CD4-positive, alpha-beta T cell (primary cell): ENCODE data around the gene SIX2. TPM values are rescaled to one million over a fixed set of nuclear protein-coding genes. Genes with fewer than 3 reads are reported as not detected.

Experiments used
- ATAC-seq: fragments of 200-7000 bp; cut with Tn5 transposase; one replicate; pipeline ENCODE4 v1.10.0; 2022; ENCODE audit warnings: mild to moderate bottlenecking; ENCODE audit not compliant: poor library complexity
- CTCF ChIA-PET: fragments of 350-600 bp; sonication (Branson Sonifier 250); formaldehyde crosslinking; loops from one replicate; lab custom pipeline; 2021; ENCODE audit warnings: antibody characterized with exemption, inconsistent platforms; lab: Charles Lee
- POLR2A ChIA-PET: fragments of 350-600 bp; sonication (Branson Sonifier 250); formaldehyde crosslinking; loops from one replicate; lab custom pipeline; 2021; ENCODE audit warnings: antibody characterized with exemption, inconsistent platforms; lab: Charles Lee
- DNase-seq, 14 experiments: peaks; one replicate each; pipeline ENCODE4 v3.0.0-alpha.2; 2013 to 2020; ENCODE audit warnings: mixed read lengths in 2 of 14
- H3K27ac ChIP-seq, 2 donors: one replicate each; pipeline versions ENCODE4 v1.5.1 to v1.7.0; 2013; ENCODE audit warnings: low read length in 2 of 2, low read depth in 1 of 2, mild to moderate bottlenecking in 1 of 2
- H3K27me3 ChIP-seq, 2 experiments: 1 replicate in 1 of 2; 2 replicates in 1 of 2; pipeline versions ENCODE4 v1.6.1 to v1.7.0; 2013; ENCODE audit warnings: low read length in 2 of 2, control low read depth in 1 of 2, mild to moderate bottlenecking in 1 of 2, moderate library complexity in 1 of 2; ENCODE audit not compliant: insufficient read depth in 2 of 2, control insufficient read depth in 1 of 2
- H3K36me3 ChIP-seq: one replicate; pipeline ENCODE4 v1.6.1; 2013; ENCODE audit warnings: low read length, control low read depth; ENCODE audit not compliant: insufficient read depth
- H3K4me1 ChIP-seq: one replicate; pipeline ENCODE4 v1.6.1; 2013; ENCODE audit warnings: low read length, control low read depth; ENCODE audit not compliant: insufficient read depth
- H3K4me3 ChIP-seq: one replicate; pipeline ENCODE4 v1.5.1; 2013; ENCODE audit warnings: mild to moderate bottlenecking, low read length, moderate library complexity
- H3K9me3 ChIP-seq, 2 experiments: 1 replicate in 1 of 2; 2 replicates in 1 of 2; pipeline versions ENCODE4 v1.6.1 to v1.7.0; 2013; ENCODE audit warnings: low read length in 2 of 2, mild to moderate bottlenecking in 2 of 2, control low read depth in 1 of 2, moderate library complexity in 1 of 2; ENCODE audit not compliant: control insufficient read depth in 1 of 2, insufficient read depth in 1 of 2
- H3K27ac Mint-ChIP-seq: one replicate; pipeline ENCODE4 v1.8.0; 2020; ENCODE audit warnings: mixed read lengths
- H3K27me3 Mint-ChIP-seq: one replicate; pipeline ENCODE4 v1.8.0; 2021; ENCODE audit warnings: mixed read lengths
- H3K36me3 Mint-ChIP-seq: one replicate; pipeline ENCODE4 v1.8.0; 2021; ENCODE audit warnings: low read depth, mixed read lengths
- H3K4me1 Mint-ChIP-seq: one replicate; pipeline ENCODE4 v1.8.0; 2021; ENCODE audit warnings: low read depth, mixed read lengths
- H3K4me3 Mint-ChIP-seq: one replicate; pipeline ENCODE4 v1.8.0; 2020; ENCODE audit warnings: mild to moderate bottlenecking, mixed read lengths
- H3K9me3 Mint-ChIP-seq: one replicate; pipeline ENCODE4 v1.8.0; 2020; ENCODE audit warnings: mixed read lengths
- intact Hi-C, 2 experiments: fragments of 100-400 bp; cut with DNase I in 1 of 2; cut with micrococcal nuclease in 1 of 2; formaldehyde crosslinking; loops; one replicate each; pipeline versions ENCODE4 v1.15.1 to v1.9.0; 2023 to 2025; cut with DNase I, micrococcal nuclease
- total RNA-seq, 174 experiments: library from RNA in 2 of 174; stranded (reverse) in 2 of 174; gene quantifications; one replicate each; pipeline ENCODE4 v1.2.3 and lab custom pipeline; 2021 to 2026
- TF ChIP-seq, protein P1 (sequence below): fragments of 200-600 bp; IDR thresholded peaks from one replicate; pipeline ENCODE4 v1.8.0; 2022; ENCODE audit warnings: antibody characterized with exemption, mild to moderate bottlenecking

The SIX2 gene
- total RNA-seq, 2 experiments from 2014 or later: not detected

DNA sequence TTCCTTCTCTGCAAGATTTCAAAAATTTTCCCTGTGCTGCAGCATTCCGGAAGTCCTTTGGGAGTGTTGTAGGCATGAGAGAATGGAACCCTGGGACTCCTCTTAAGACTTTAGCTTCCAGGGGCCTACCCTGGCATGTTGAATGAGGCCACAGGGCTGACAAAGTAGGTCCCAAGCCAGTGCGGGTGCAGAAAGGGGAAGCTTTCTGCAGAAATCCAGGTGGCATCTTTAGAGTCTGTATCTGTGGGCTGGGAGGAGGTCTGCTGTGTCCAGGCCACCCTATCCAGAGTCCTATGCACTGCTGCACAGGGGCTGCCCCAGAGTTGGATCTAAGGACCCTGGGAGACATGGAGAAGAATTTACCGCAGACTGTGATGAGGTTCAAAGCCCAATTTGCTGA is 1.9 kb upstream of the SIX2 start:
- intact Hi-C loops: no loop called here

DNA sequence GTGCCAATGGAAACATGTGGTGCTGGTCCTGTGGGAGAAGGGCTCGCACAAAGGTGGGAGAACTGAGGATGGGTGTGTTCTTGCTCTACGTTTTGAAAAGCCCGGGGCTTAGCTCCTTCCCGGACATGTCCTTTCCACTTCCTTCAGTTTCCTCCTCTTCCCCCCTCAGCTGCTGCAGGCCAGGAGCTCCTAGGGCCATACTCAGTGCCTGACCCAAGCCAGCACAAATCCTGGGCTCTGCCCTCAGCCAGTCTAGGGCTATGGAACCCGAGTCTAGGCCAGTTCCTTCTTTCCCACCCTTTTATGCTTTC is 1.4 kb upstream of the SIX2 start:
- peaks cover 73 to 96% of the 10 kb centered on the region in 2 experiments for H3K27me3 ChIP-seq
- CTCF ChIA-PET: no interaction called here
- H3K4me1 ChIP-seq: peaks cover 35% of the 10 kb centered on the region

More for the DNA sequence above, 1.9 kb upstream of the SIX2 start:
- ATAC-seq (no peak), DNase-seq (no peak)
- peaks cover 33% of the 10 kb centered on the region for H3K4me1 Mint-ChIP-seq
- H3K27ac Mint-ChIP-seq: no peak overlapping the region
- Histone ChIP-seq H3K4me1 (peaks cover 31% of the 10 kb centered on the region), H3K27me3 (peaks cover 72 to 92% of the 10 kb centered on the region in 2 experiments), H3K9me3 (peaks cover 0 to 31% of the 10 kb centered on the region in 2 experiments), H3K27ac (no peak overlapping the region), H3K36me3 (no peaks in the 10 kb centered on the region), H3K4me3 (no peak overlapping the region)
- CTCF ChIA-PET: no interaction called here
- no peaks in the 10 kb centered on the region for H3K9me3 Mint-ChIP-seq
- H3K36me3 Mint-ChIP-seq: no peaks in the 10 kb centered on the region
- H3K4me3 Mint-ChIP-seq: no peak overlapping the region
- TF ChIP-seq, protein P1, sequence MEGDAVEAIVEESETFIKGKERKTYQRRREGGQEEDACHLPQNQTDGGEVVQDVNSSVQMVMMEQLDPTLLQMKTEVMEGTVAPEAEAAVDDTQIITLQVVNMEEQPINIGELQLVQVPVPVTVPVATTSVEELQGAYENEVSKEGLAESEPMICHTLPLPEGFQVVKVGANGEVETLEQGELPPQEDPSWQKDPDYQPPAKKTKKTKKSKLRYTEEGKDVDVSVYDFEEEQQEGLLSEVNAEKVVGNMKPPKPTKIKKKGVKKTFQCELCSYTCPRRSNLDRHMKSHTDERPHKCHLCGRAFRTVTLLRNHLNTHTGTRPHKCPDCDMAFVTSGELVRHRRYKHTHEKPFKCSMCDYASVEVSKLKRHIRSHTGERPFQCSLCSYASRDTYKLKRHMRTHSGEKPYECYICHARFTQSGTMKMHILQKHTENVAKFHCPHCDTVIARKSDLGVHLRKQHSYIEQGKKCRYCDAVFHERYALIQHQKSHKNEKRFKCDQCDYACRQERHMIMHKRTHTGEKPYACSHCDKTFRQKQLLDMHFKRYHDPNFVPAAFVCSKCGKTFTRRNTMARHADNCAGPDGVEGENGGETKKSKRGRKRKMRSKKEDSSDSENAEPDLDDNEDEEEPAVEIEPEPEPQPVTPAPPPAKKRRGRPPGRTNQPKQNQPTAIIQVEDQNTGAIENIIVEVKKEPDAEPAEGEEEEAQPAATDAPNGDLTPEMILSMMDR: no peak
- POLR2A ChIA-PET: no interaction called here
- peaks cover 74% of the 10 kb centered on the region for H3K27me3 Mint-ChIP-seq

DNA sequence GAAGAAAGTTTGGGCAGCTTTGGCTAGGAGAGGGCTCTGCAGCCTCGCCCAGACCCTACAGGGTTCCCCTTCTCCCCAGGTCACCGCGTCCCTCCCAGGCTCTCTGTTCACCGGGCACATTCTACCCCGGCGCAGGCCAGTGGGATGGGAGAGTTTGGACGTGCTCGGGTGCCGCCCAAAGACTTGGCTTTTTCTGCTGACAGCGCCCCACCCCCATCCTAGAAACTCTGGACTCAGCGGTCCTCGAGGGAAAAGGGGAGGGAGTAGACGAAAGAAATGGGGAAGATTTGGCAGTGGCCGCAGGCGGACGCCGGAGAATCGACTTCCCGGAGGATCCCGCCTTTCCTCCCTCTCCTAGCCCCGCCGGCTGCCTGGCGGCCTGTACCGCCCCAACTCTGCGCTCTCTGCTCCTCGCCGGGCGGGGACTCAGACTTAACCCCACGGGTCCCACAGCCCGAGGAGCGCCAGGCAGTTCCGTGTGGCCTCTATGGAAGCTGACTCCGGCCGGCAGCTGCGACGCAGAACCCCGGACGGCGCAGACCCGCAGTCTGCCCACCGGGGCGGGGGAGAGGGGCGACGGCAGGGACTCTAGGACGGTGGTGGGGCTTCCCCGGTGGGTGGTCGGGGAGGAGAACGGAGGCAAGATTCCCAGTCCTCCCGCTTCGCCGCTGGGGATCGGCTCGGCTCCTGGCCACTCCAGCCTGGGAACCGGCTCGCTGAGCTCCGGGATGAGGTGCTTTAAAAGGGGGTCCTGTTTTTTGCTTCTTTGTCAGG is 863 bp upstream of the SIX2 start:
- Histone ChIP-seq H3K4me1 (peaks cover 36% of the 10 kb centered on the region), H3K9me3 (peaks cover 0 to 35% of the 10 kb centered on the region in 2 experiments), H3K27me3 (peaks cover 75 to 95% of the 10 kb centered on the region in 2 experiments), H3K27ac (no peak overlapping the region), H3K36me3 (no peaks in the 10 kb centered on the region), H3K4me3 (no peak overlapping the region)
- DNase-seq (no peak), ATAC-seq (no peak)
- ChIA-PET POLR2A (no interaction called here), CTCF (no interaction called here)
- Mint-ChIP-seq H3K9me3 (no peaks in the 10 kb centered on the region), H3K27ac (no peak overlapping the region), H3K4me1 (peaks cover 32% of the 10 kb centered on the region), H3K4me3 (no peak overlapping the region), H3K27me3 (peaks cover 73% of the 10 kb centered on the region), H3K36me3 (no peaks in the 10 kb centered on the region)
- intact Hi-C loops: no loop called here
- TF ChIP-seq, protein P1: no peak

More for the DNA sequence above, 1.4 kb upstream of the SIX2 start:
- TF ChIP-seq, protein P1: no peak
- H3K9me3 ChIP-seq: peaks cover 0 to 35% of the 10 kb centered on the region in 2 experiments
- intact Hi-C loops: no loop called here
- no peak overlapping the region for H3K27ac ChIP-seq
- peaks cover 73% of the 10 kb centered on the region for H3K27me3 Mint-ChIP-seq
- no peaks in the 10 kb centered on the region for H3K36me3 ChIP-seq
- no peaks in the 10 kb centered on the region for H3K9me3 Mint-ChIP-seq
- POLR2A ChIA-PET: no interaction called here
- H3K4me3 Mint-ChIP-seq: no peak overlapping the region
- no peak overlapping the region for H3K27ac Mint-ChIP-seq
- ATAC-seq (no peak), DNase-seq (no peak)
- H3K4me1 Mint-ChIP-seq: peaks cover 33% of the 10 kb centered on the region
- no peak overlapping the region for H3K4me3 ChIP-seq
- H3K36me3 Mint-ChIP-seq: no peaks in the 10 kb centered on the region
